Activated CD8-positive, alpha-beta T cell treated with anti-CD3 and anti-CD28 coated beads for 36 hours (primary cell): ENCODE results near the gene KCNMA1. TPM values are rescaled to one million over a fixed set of nuclear protein-coding genes. Genes with fewer than 3 reads are reported as not detected.
A peak's percentile ranks its signal among the peaks of the same experiment; 100 is the strongest.

Experiments
- ATAC-seq: fragments of 200-7000 bp; cut with Tn5 transposase; one replicate; pipeline ENCODE4 v1.10.0; 2021; ENCODE audit warnings: mild to moderate bottlenecking, moderate library complexity
- CTCF ChIA-PET: fragments of 350-600 bp; sonication (Branson Sonifier 250); formaldehyde crosslinking; loops from one replicate; lab custom pipeline; 2021; ENCODE audit warnings: antibody characterized with exemption; lab: Charles Lee
- POLR2A ChIA-PET: fragments of 350-600 bp; sonication (Branson Sonifier 250); formaldehyde crosslinking; loops from one replicate; lab custom pipeline; 2021; ENCODE audit warnings: antibody characterized with exemption; lab: Charles Lee
- DNase-seq: peaks from one replicate; pipeline ENCODE4 v3.0.0-alpha.2; 2020
- H3K27ac Mint-ChIP-seq: one replicate; pipeline ENCODE4 v1.8.0; 2021; ENCODE audit warnings: mild to moderate bottlenecking, mixed read lengths
- H3K27me3 Mint-ChIP-seq: one replicate; pipeline ENCODE4 v1.8.0; 2021; ENCODE audit warnings: mixed read lengths
- H3K36me3 Mint-ChIP-seq: one replicate; pipeline ENCODE4 v1.8.0; 2021; ENCODE audit warnings: low read depth, mixed read lengths
- H3K4me1 Mint-ChIP-seq: one replicate; pipeline ENCODE4 v1.8.0; 2021; ENCODE audit warnings: low read depth, mixed read lengths
- H3K4me3 Mint-ChIP-seq: one replicate; pipeline ENCODE4 v1.8.0; 2021; ENCODE audit warnings: mild to moderate bottlenecking, moderate library complexity, mixed read lengths
- H3K9me3 Mint-ChIP-seq: one replicate; pipeline ENCODE4 v1.8.0; 2021; ENCODE audit warnings: mixed read lengths
- CTCF ChIP-seq: fragments of 200-600 bp; IDR thresholded peaks from one replicate; pipeline ENCODE4 v1.8.0; 2022; ENCODE audit warnings: antibody characterized with exemption, mild to moderate bottlenecking
- intact Hi-C: fragments of 100-400 bp; cut with micrococcal nuclease; formaldehyde crosslinking; loops from one replicate; pipeline ENCODE4 v1.10.0; 2022
- total RNA-seq, 2 experiments: library from RNA; stranded (reverse); gene quantifications; one replicate each; pipeline ENCODE4 v1.2.3, GENCODE V29; 2021

Gene KCNMA1
- total RNA-seq, 2 experiments from 2014 or later: 0.18 TPM; not detected in 1

- peaks cover 22% of the 10 kb centered on the region for H3K27me3 Mint-ChIP-seq
- intact Hi-C loops: loop anchor here (5.0 kb wide), 1 partner anchor 544 kb away; no protein-coding TSS in a partner anchor
- TF ChIP-seq CTCF: no peak
- no peak for ATAC-seq
- no peak for DNase-seq
- no peak overlapping the region for H3K27ac Mint-ChIP-seq
- CTCF ChIA-PET: interaction anchor here (1.3 to 6.0 kb wide), 4 partner anchors 83 to 543 kb away, joined by 3 to 74 read pairs (median 6); no protein-coding TSS in a partner anchor
- H3K36me3 Mint-ChIP-seq: no peaks in the 10 kb centered on the region
- H3K4me1 Mint-ChIP-seq: no peaks in the 10 kb centered on the region
- POLR2A ChIA-PET: no interaction called here
- no peaks in the 10 kb centered on the region for H3K9me3 Mint-ChIP-seq
- H3K4me3 Mint-ChIP-seq: no peak overlapping the region
Measured at GRCh38 chr10:77168161-77168560, 469.4 kb downstream of the KCNMA1 start.

- H3K27me3 Mint-ChIP-seq: peaks cover 24% of the 10 kb centered on the region
- H3K4me1 Mint-ChIP-seq: no peaks in the 10 kb centered on the region
- intact Hi-C loops: loop anchor here (2.0 to 5.0 kb wide), 2 partner anchors 479 to 547 kb away; no protein-coding TSS in a partner anchor
- no peak overlapping the region for H3K4me3 Mint-ChIP-seq
- H3K9me3 Mint-ChIP-seq: no peaks in the 10 kb centered on the region
- DNase-seq: peak; percentile 49
- ChIA-PET CTCF (interaction anchor here (0.6 to 6.0 kb wide), 30 partner anchors 8 to 552 kb away, joined by 3 to 74 read pairs (median 4); no protein-coding TSS in a partner anchor), POLR2A (no interaction called here)
- no peak overlapping the region for H3K27ac Mint-ChIP-seq
- H3K36me3 Mint-ChIP-seq: no peaks in the 10 kb centered on the region
- TF ChIP-seq CTCF: peak; percentile 76
- ATAC-seq: peak; percentile 70
Measured at GRCh38 chr10:77165445-77166208, 472.0 kb downstream of the KCNMA1 start.

GRCh38 chr10:77164616-77165311 is 472.8 kb downstream of the KCNMA1 start:
- H3K36me3 Mint-ChIP-seq: no peaks in the 10 kb centered on the region
- H3K27ac Mint-ChIP-seq: no peak overlapping the region
- peaks cover 24% of the 10 kb centered on the region for H3K27me3 Mint-ChIP-seq
- DNase-seq (no peak), ATAC-seq (no peak)
- CTCF ChIA-PET: interaction anchor here (0.6 to 6.0 kb wide), 24 partner anchors 8 to 553 kb away, joined by 3 to 74 read pairs (median 4); no protein-coding TSS in a partner anchor
- H3K4me3 Mint-ChIP-seq: no peak overlapping the region
- H3K9me3 Mint-ChIP-seq: no peaks in the 10 kb centered on the region
- H3K4me1 Mint-ChIP-seq: no peaks in the 10 kb centered on the region
- no peak for TF ChIP-seq CTCF
- POLR2A ChIA-PET: no interaction called here
- intact Hi-C loops: loop anchor here (2.0 to 5.0 kb wide), 2 partner anchors 480 to 548 kb away; no protein-coding TSS in a partner anchor

- Mint-ChIP-seq H3K27me3 (peaks cover 28% of the 10 kb centered on the region), H3K36me3 (no peaks in the 10 kb centered on the region), H3K4me1 (no peaks in the 10 kb centered on the region), H3K4me3 (no peak overlapping the region), H3K9me3 (no peaks in the 10 kb centered on the region), H3K27ac (no peak overlapping the region)
- POLR2A ChIA-PET: no interaction called here
- TF ChIP-seq CTCF: no peak
- DNase-seq: no peak
- intact Hi-C loops: loop anchor here (2.0 kb wide), 1 partner anchor 481 kb away; no protein-coding TSS in a partner anchor
- no peak for ATAC-seq
- CTCF ChIA-PET: interaction anchor here (0.9 to 6.0 kb wide), 6 partner anchors 10 to 549 kb away, joined by 3 to 74 read pairs (median 4); no protein-coding TSS in a partner anchor
Measured at GRCh38 chr10:77163670-77164348, 473.8 kb downstream of the KCNMA1 start.
